Measurements from ENCODE around the gene CBX3.

GRCh38 chr7:26181474-26182227 is 19.9 kb upstream of the CBX3 start:
- TF ChIP-seq CTCF (IDR thresholded peaks at IDR 0.05; ENCODE audit: low read length), result no peak
- no peak for TF ChIP-seq EZH2 (IDR thresholded peaks at IDR 0.05; ENCODE audit: borderline replicate concordance, low read length)
